ENCODE measurements around the gene TRAPPC12. TPM values are rescaled to one million over a fixed set of nuclear protein-coding genes. Genes with fewer than 3 reads are reported as not detected.

TRAPPC12 gene
- total RNA-seq, 4 donors from 2014 or later, result 78.2 to 341 (median 183) TPM

DNA sequence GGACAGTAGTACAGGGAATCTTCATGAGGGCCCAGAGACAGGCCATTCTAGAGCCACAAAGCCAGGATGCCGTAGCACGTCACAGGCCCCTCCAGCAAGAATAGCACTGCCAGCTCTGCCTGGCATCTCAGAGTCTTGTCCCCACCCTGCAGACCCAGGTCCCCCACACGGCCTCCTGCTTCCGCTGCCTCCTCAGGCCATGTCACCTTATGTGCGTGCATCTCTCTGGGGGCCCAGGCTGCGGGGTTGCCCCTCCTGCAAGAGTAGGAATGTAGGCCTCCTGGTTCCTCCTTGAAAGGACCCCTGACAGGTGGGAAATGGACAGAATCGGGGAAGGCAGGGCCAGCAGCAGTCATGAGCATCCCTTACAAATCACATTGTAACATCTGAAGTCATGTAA lies 90.0 kb downstream of the TRAPPC12 start:
- Histone ChIP-seq H3K9me3 (no peaks in the 10 kb centered on the region), H3K27ac (peak overlapping the region in 3 of 4 donors; percentile 35 to 60 (median 48)), H3K36me3 (peaks cover 0 to 21% (median 0%) of the 10 kb centered on the region in 4 donors), H3K4me3 (no peak overlapping the region), H3K27me3 (no peaks in the 10 kb centered on the region), H3K4me1 (no peaks in the 10 kb centered on the region)
- in situ Hi-C loops (cut with MboI; ENCODE audit: low pct_ligation_motif_present in 1 of 4, low pct_unique_long_range_greater_than_20kb in 1 of 4, low sequenced_read_pairs in 3 of 4) (no loop called here), intact Hi-C loops (cut with DNase I; ENCODE audit: low total_unique reads) (no loop called here)
- DNase-seq, result no peak
- 91 to 100% methylated on average over 4 to 7 of the region's 7 CpGs for WGBS, 2 donors (ENCODE audit: low coverage in 1 of 2)
- TF ChIP-seq EP300 (IDR thresholded peaks at IDR 0.05; ENCODE audit: low read depth) (no peak), CTCF (IDR thresholded peaks at IDR 0.05) (no peak), POLR2AphosphoS5 (IDR thresholded peaks at IDR 0.05) (no peak), POLR2A (IDR thresholded peaks at IDR 0.05) (no peak)

GRCh38 chr2:3470166-3470651 lies 90.7 kb downstream of the TRAPPC12 start:
- WGBS, 2 donors (ENCODE audit: low coverage in 1 of 2), result 67 to 95% methylated on average over 1 to 17 of the region's 17 CpGs
- DNase-seq, result no peak
- no peak for TF ChIP-seq EP300 (IDR thresholded peaks at IDR 0.05; ENCODE audit: low read depth)
- TF ChIP-seq POLR2AphosphoS5 (IDR thresholded peaks at IDR 0.05), result peak in 2 of 3 donors; percentile 36 to 56
- Histone ChIP-seq H3K4me1 (no peaks in the 10 kb centered on the region), H3K36me3 (peaks cover 0 to 21% (median 0%) of the 10 kb centered on the region in 4 donors), H3K9me3 (no peaks in the 10 kb centered on the region), H3K27me3 (no peaks in the 10 kb centered on the region), H3K27ac (peak overlapping the region in 3 of 4 donors; percentile 35 to 60 (median 48)), H3K4me3 (no peak overlapping the region)
- intact Hi-C loops (cut with DNase I; ENCODE audit: low total_unique reads) (no loop called here), in situ Hi-C loops (cut with MboI; ENCODE audit: low pct_ligation_motif_present in 1 of 4, low pct_unique_long_range_greater_than_20kb in 1 of 4, low sequenced_read_pairs in 3 of 4) (no loop called here)

- Histone ChIP-seq H3K4me3 (no peak overlapping the region), H3K9me3 (no peaks in the 10 kb centered on the region), H3K27me3 (no peaks in the 10 kb centered on the region), H3K4me1 (no peaks in the 10 kb centered on the region), H3K27ac (peak overlapping the region in 2 of 4 donors; percentile 35 to 60), H3K36me3 (peaks cover 0 to 21% (median 0%) of the 10 kb centered on the region in 4 donors)
- WGBS, 2 donors (ENCODE audit: low coverage in 1 of 2), result 92 to 95% methylated on average over 7 to 17 of the region's 17 CpGs
- in situ Hi-C loops (cut with MboI; ENCODE audit: low pct_ligation_motif_present in 1 of 4, low pct_unique_long_range_greater_than_20kb in 1 of 4, low sequenced_read_pairs in 3 of 4) (no loop called here), intact Hi-C loops (cut with DNase I; ENCODE audit: low total_unique reads) (no loop called here)
- DNase-seq, result no peak
- TF ChIP-seq POLR2AphosphoS5 (IDR thresholded peaks at IDR 0.05), result no peak
- no peak for TF ChIP-seq EP300 (IDR thresholded peaks at IDR 0.05; ENCODE audit: low read depth)
- no peak for TF ChIP-seq CTCF (IDR thresholded peaks at IDR 0.05)
- TF ChIP-seq POLR2A (IDR thresholded peaks at IDR 0.05), result no peak
Measured at GRCh38 chr2:3470856-3471737, 91.6 kb downstream of the TRAPPC12 start.

GRCh38 chr2:3472296-3472695 lies 92.8 kb downstream of the TRAPPC12 start:
- no peaks in the 10 kb centered on the region for H3K4me1 ChIP-seq
- H3K4me3 ChIP-seq, result no peak overlapping the region
- in situ Hi-C loops (cut with MboI; ENCODE audit: low pct_ligation_motif_present in 1 of 4, low pct_unique_long_range_greater_than_20kb in 1 of 4, low sequenced_read_pairs in 3 of 4) (no loop called here), intact Hi-C loops (cut with DNase I; ENCODE audit: low total_unique reads) (no loop called here)
- H3K27me3 ChIP-seq, result no peaks in the 10 kb centered on the region
- H3K27ac ChIP-seq, result no peak overlapping the region
- TF ChIP-seq POLR2A (IDR thresholded peaks at IDR 0.05), result no peak
- TF ChIP-seq CTCF (IDR thresholded peaks at IDR 0.05), result no peak
- TF ChIP-seq EP300 (IDR thresholded peaks at IDR 0.05; ENCODE audit: low read depth), result no peak
- TF ChIP-seq POLR2AphosphoS5 (IDR thresholded peaks at IDR 0.05), result no peak
- WGBS, 2 donors (ENCODE audit: low coverage in 1 of 2), result 85 to 90% methylated on average over 2 to 10 of the region's 10 CpGs
- no peaks in the 10 kb centered on the region for H3K9me3 ChIP-seq
- H3K36me3 ChIP-seq, result peaks cover 0 to 21% (median 0%) of the 10 kb centered on the region in 4 donors
- DNase-seq, result no peak

Measured in transverse colon (tissue), 4 donors.